Testis (tissue), 3 donors: ENCODE data around the gene GNA14. TPM values are rescaled to one million over a fixed set of nuclear protein-coding genes. Genes with fewer than 3 reads are reported as not detected.

ENCODE experiments used
- DNase-seq: peaks from one replicate; pipeline ENCODE4 v3.0.0-alpha.2; 2019
- H3K27ac ChIP-seq, 2 donors: fragments of 200-600 bp; sonication (generic); one replicate each; pipeline ENCODE4 v1.5.1; 2019
- H3K27me3 ChIP-seq: fragments of 200-600 bp; sonication (generic); one replicate; pipeline ENCODE4 v1.5.1; 2019
- H3K36me3 ChIP-seq: fragments of 200-600 bp; sonication (generic); one replicate; pipeline ENCODE4 v1.5.1; 2017; ENCODE audit warnings: low read depth; ENCODE audit errors: missing control alignments
- H3K4me1 ChIP-seq: fragments of 200-600 bp; sonication (generic); one replicate; pipeline ENCODE4 v1.5.1; 2019
- H3K4me3 ChIP-seq, 2 donors: fragments of 200-600 bp; sonication (generic); one replicate each; pipeline ENCODE4 v1.5.1; 2017 to 2019
- H3K9me3 ChIP-seq: fragments of 200-600 bp; sonication (generic); one replicate; pipeline ENCODE4 v1.5.1; 2017
- POLR2A ChIP-seq: fragments of 450-650 bp; IDR thresholded peaks from one replicate; pipeline ENCODE4 v1.6.1; 2017; ENCODE audit warnings: antibody characterized with exemption, mild to moderate bottlenecking, moderate library complexity
- WGBS, 2 donors: methylation state at CpG; one replicate each; pipeline ENCODE4 v1.1.5; 2018; 5-methylcytosine and 5-hydroxymethylcytosine counted together
- intact Hi-C: fragments of 100-400 bp; cut with DNase I; formaldehyde crosslinking; loops from one replicate; pipeline ENCODE4 v1.15.1; 2023; ENCODE audit warnings: low total_unique reads
- polyA plus RNA-seq: library from polyadenylated mRNA; stranded (reverse); fragments of 350-450 nt; fragmentation: Illumina TruSeq; extraction: RNeasy Lipid Tissue Mini Kit (QIAGEN cat#74804); gene quantifications from one replicate; pipeline ENCODE4 v1.2.3, GENCODE V29; 2014; ENCODE audit warnings: low read depth, low replicate concordance; ENCODE audit not compliant: insufficient read depth
- small RNA-seq, 2 donors: library from RNA; depleted of rRNA; stranded (forward); fragments of <200 nt; gene quantifications; one replicate each; pipeline ENCODE3, GENCODE V24; 2016
- total RNA-seq, 2 donors: library from RNA; depleted of rRNA; stranded (reverse); fragments of >200 nt; gene quantifications; one replicate each; pipeline ENCODE4 v1.2.3, GENCODE V29; 2016
- TF ChIP-seq, protein P1 (sequence below), 3 experiments: fragments of 450-650 bp in 2 of 3; fragments of 200-600 bp in 1 of 3; sonication (generic) in 1 of 3; IDR thresholded peaks; one replicate each; pipeline ENCODE4 v1.5.1; 2016 to 2019; ENCODE audit warnings: antibody characterized with exemption in 3 of 3, mild to moderate bottlenecking in 2 of 3, moderate library complexity in 1 of 3

The GNA14 gene
- total and polyA plus RNA-seq, 3 donors from 2014 or later, result 3.1 to 4.4 (median 4.3) TPM

DNA sequence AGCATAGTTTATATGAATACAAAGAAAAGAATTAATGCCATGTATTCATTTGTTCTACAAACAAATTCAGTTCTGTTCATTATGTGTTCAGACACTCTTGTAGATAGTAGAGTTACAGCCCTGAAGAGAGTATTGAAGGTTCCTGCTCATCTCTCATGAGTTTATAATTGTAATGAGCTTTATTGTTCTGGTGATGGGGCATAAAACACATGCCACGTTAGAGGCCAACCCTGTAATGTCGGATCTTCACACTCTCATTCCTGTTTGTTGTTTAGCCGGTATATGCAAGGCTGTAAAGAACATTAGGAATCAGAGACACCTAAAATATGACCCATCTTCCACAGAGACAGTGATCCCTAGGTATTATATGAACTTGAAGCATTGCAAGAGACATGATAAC, 256.3 kb downstream of the GNA14 start:
- H3K9me3 ChIP-seq, result no peaks in the 10 kb centered on the region
- 91 to 95% methylated on average over 3 of the region's 3 CpGs for WGBS, 2 donors
- intact Hi-C loops, result no loop called here

DNA sequence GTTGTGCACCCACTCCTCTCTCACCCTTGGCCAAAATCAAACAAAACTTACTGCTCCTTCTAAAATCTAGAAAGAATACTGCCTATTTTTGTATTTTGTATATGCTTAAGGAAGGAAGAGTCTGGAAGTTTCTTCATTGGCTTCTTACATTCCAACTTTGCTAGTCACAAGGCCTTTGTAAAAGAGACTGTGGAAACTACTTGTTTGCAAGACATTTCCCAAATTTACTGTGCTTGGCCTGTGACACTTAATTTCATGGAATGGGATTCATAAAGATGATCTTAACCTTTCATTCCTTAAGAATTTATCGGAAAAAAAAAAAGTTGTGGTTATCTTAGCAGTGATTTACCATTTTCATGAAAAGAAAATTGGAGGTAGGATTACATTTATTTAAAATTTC, 261.9 kb downstream of the GNA14 start:
- WGBS, 2 donors, result 48 to 88% methylated on average over 1 of the region's 1 CpG

More for the DNA sequence above, 256.3 kb downstream of the GNA14 start:
- H3K27me3 ChIP-seq, result no peaks in the 10 kb centered on the region
- no peak overlapping the region for H3K4me3 ChIP-seq
- no peak for DNase-seq
- no peak overlapping the region for H3K27ac ChIP-seq
- TF ChIP-seq, protein P1, sequence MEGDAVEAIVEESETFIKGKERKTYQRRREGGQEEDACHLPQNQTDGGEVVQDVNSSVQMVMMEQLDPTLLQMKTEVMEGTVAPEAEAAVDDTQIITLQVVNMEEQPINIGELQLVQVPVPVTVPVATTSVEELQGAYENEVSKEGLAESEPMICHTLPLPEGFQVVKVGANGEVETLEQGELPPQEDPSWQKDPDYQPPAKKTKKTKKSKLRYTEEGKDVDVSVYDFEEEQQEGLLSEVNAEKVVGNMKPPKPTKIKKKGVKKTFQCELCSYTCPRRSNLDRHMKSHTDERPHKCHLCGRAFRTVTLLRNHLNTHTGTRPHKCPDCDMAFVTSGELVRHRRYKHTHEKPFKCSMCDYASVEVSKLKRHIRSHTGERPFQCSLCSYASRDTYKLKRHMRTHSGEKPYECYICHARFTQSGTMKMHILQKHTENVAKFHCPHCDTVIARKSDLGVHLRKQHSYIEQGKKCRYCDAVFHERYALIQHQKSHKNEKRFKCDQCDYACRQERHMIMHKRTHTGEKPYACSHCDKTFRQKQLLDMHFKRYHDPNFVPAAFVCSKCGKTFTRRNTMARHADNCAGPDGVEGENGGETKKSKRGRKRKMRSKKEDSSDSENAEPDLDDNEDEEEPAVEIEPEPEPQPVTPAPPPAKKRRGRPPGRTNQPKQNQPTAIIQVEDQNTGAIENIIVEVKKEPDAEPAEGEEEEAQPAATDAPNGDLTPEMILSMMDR (IDR thresholded peaks at IDR 0.05), result no peak
- TF ChIP-seq POLR2A, result no peak
- no peaks in the 10 kb centered on the region for H3K4me1 ChIP-seq
- no peaks in the 10 kb centered on the region for H3K36me3 ChIP-seq

DNA sequence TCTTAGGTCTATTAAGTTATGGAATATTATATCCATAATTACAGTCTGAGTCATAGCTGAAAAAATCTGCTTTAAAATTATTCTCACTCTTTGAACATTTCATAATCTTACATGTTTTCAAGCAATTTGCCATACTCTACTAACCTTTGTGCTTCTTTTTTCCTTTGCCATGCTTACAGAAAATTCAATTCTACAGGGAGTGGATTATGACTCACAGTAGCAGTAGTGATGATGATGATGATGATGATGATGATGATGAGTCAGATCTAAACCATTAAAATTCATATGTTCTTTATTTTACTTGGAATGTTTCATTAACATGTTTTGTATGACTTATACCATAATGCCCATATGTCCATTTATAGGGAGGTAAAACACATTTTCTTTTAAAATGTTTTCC, 263.7 kb downstream of the GNA14 start:
- intact Hi-C loops, result no loop called here
- Histone ChIP-seq H3K9me3 (no peaks in the 10 kb centered on the region), H3K27ac (no peak overlapping the region), H3K4me3 (no peak overlapping the region), H3K36me3 (no peaks in the 10 kb centered on the region), H3K27me3 (no peaks in the 10 kb centered on the region), H3K4me1 (no peaks in the 10 kb centered on the region)
- TF ChIP-seq, protein P1 (IDR thresholded peaks at IDR 0.05), result no peak
- TF ChIP-seq POLR2A, result no peak
- no peak for DNase-seq

More for the DNA sequence above, 261.9 kb downstream of the GNA14 start:
- H3K4me3 ChIP-seq, result no peak overlapping the region
- TF ChIP-seq, protein P1 (IDR thresholded peaks at IDR 0.05), result no peak
- no peak for TF ChIP-seq POLR2A
- no peaks in the 10 kb centered on the region for H3K36me3 ChIP-seq
- DNase-seq, result no peak
- no peaks in the 10 kb centered on the region for H3K27me3 ChIP-seq
- intact Hi-C loops, result no loop called here
- no peaks in the 10 kb centered on the region for H3K9me3 ChIP-seq
- no peaks in the 10 kb centered on the region for H3K4me1 ChIP-seq
- no peak overlapping the region for H3K27ac ChIP-seq

DNA sequence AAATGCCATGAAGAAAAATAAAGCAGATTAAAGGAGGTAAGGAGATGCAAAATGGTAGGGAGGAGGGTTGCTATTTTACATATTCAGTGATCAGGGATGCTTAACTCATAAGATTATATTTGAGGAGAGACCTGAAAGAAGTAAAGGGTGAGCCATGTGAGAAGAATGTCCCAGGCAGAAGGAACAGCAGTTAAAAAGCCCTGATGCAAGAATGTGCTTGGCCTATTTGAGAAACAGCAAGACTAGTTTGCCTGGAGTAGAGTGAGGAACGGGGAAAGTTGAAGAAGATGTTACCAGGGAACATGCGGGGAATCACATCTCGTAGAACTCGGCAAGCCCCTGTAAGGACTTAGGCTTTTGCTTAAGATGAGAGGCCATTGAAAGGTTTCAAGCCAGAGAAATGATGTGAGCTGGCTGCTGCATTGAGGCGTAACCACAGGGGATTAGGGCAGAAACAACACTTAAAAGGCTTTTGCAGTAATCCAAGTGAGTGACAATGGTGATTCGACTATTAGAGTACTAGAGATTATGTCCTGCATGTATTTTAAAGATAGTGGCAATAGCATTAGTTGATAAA, 272.1 kb downstream of the GNA14 start:
- Histone ChIP-seq H3K9me3 (no peaks in the 10 kb centered on the region), H3K27me3 (no peaks in the 10 kb centered on the region), H3K4me1 (no peaks in the 10 kb centered on the region), H3K4me3 (no peak overlapping the region), H3K36me3 (no peaks in the 10 kb centered on the region), H3K27ac (no peak overlapping the region)
- TF ChIP-seq POLR2A, result no peak
- 94% methylated on average over 6 of the region's 6 CpGs for WGBS, 2 donors
- no peak for DNase-seq
- intact Hi-C loops, result no loop called here

DNA sequence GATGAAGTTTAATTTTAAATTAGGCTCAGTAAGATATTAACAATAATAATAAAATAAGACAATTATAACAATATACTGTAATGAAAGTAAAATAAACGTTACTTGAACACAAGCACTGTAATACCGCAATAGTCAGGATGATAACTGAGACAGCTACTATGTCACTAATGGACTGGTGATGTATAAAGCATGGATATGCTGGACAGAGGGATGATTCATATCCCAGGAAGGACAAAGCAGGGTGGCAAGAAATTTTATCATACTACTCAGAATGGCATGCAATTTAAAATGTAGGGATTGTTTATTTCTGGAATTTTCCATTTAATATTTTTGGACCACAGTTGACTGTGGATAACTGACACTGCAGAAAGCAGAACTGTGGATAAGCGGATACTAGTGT, 273.9 kb downstream of the GNA14 start:
- 95 to 96% methylated on average over 3 of the region's 3 CpGs for WGBS, 2 donors
- no peak for DNase-seq
- TF ChIP-seq, protein P1 (IDR thresholded peaks at IDR 0.05), result no peak
- no peak for TF ChIP-seq POLR2A
- no peaks in the 10 kb centered on the region for H3K4me1 ChIP-seq
- intact Hi-C loops, result no loop called here
- no peak overlapping the region for H3K4me3 ChIP-seq
- H3K27ac ChIP-seq, result no peak overlapping the region
- H3K27me3 ChIP-seq, result no peaks in the 10 kb centered on the region
- H3K9me3 ChIP-seq, result no peaks in the 10 kb centered on the region
- no peaks in the 10 kb centered on the region for H3K36me3 ChIP-seq

Small RNA genes within 50 kb of the gene (small RNA-seq; reads per million reads assigned to genes)
- 0 reads per million in 2 donors for gene RNU6-1303P
